Measurements from ENCODE around the gene PAK3.

Gene PAK3

DNA sequence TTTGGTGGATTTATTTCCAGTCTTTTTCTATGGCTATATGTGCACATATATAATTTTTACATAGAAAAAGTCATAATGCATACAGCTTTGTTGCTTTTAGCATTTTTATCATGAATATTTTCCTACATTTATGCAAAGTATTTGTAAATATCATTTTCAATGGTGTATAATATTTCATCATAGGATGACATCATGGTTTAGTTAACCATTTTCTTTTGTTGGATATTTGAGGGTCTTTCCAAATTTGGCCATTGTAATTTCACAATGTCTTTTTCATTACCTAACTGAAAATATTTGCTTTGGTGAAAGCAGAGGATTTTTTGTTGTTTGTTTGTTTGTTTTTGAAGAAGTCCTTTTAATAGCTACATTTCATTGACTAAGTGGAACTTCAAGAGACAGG is 31.0 kb downstream of the PAK3 start:
- no peak overlapping the region for H3K27ac ChIP-seq (ENCODE audit: low read depth in 2 of 2, low read length in 2 of 2)
- no peaks in the 10 kb centered on the region for H3K36me3 ChIP-seq (ENCODE audit: control insufficient read depth in 2 of 2, insufficient read depth in 2 of 2, low read length in 2 of 2)
- no peaks in the 10 kb centered on the region for H3K9me3 ChIP-seq (ENCODE audit: control insufficient read depth in 2 of 2, low read length in 2 of 2)
- no peak overlapping the region for H3K4me3 ChIP-seq (ENCODE audit: low read length in 2 of 2)
- no peak overlapping the region for H3K9ac ChIP-seq (ENCODE audit: low read depth in 1 of 2, low read length in 2 of 2)
- no peaks in the 10 kb centered on the region for H3K4me1 ChIP-seq (ENCODE audit: control insufficient read depth in 2 of 2, insufficient read depth in 2 of 2, low read length in 2 of 2)
- peaks cover 3 to 7% of the 10 kb centered on the region in 2 donors for H3K27me3 ChIP-seq (ENCODE audit: control insufficient read depth in 2 of 2, insufficient read depth in 2 of 2, low read length in 2 of 2)

DNA sequence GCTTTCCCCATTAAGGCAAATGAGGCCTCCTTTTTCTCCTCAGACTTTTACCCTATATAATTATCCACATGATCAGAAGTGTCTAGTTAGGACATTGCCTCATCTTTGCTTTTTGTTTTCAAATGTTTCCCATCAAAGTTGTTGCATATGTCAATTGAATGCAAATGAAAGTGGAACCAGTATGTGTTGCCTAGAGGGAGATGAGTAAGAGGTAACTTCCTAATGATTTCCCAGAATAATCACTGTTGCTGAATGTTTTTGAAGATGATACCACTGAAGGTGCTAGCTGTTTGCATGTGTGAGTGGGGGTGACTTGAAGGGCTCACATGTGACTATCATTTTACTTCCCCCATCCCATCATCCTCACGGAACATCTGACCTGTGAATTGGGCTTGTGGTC is 33.9 kb downstream of the PAK3 start:
- H3K27ac ChIP-seq (ENCODE audit: low read depth in 2 of 2, low read length in 2 of 2): no peak overlapping the region
- peaks cover 3 to 10% of the 10 kb centered on the region in 2 donors for H3K27me3 ChIP-seq (ENCODE audit: control insufficient read depth in 2 of 2, insufficient read depth in 2 of 2, low read length in 2 of 2)
- no peaks in the 10 kb centered on the region for H3K4me1 ChIP-seq (ENCODE audit: control insufficient read depth in 2 of 2, insufficient read depth in 2 of 2, low read length in 2 of 2)
- no peak overlapping the region for H3K4me3 ChIP-seq (ENCODE audit: low read length in 2 of 2)
- H3K9me3 ChIP-seq (ENCODE audit: control insufficient read depth in 2 of 2, low read length in 2 of 2): no peaks in the 10 kb centered on the region
- no peaks in the 10 kb centered on the region for H3K36me3 ChIP-seq (ENCODE audit: control insufficient read depth in 2 of 2, insufficient read depth in 2 of 2, low read length in 2 of 2)
- no peak overlapping the region for H3K9ac ChIP-seq (ENCODE audit: low read depth in 1 of 2, low read length in 2 of 2)

- Histone ChIP-seq H3K4me1 (ENCODE audit: control insufficient read depth in 2 of 2, insufficient read depth in 2 of 2, low read length in 2 of 2) (no peaks in the 10 kb centered on the region), H3K9me3 (ENCODE audit: control insufficient read depth in 2 of 2, low read length in 2 of 2) (no peaks in the 10 kb centered on the region), H3K4me3 (ENCODE audit: low read length in 2 of 2) (no peak overlapping the region), H3K9ac (ENCODE audit: low read depth in 1 of 2, low read length in 2 of 2) (no peak overlapping the region), H3K27me3 (ENCODE audit: control insufficient read depth in 2 of 2, insufficient read depth in 2 of 2, low read length in 2 of 2) (peaks cover 3 to 10% of the 10 kb centered on the region in 2 donors), H3K27ac (ENCODE audit: low read depth in 2 of 2, low read length in 2 of 2) (no peak overlapping the region), H3K36me3 (ENCODE audit: control insufficient read depth in 2 of 2, insufficient read depth in 2 of 2, low read length in 2 of 2) (no peaks in the 10 kb centered on the region)
These were observed 35.6 kb downstream of the PAK3 start for GRCh38 chrX:111131572-111131971.

GRCh38 chrX:111133389-111133788 is 37.4 kb downstream of the PAK3 start:
- Histone ChIP-seq H3K4me1 (ENCODE audit: control insufficient read depth in 2 of 2, insufficient read depth in 2 of 2, low read length in 2 of 2) (no peaks in the 10 kb centered on the region), H3K27me3 (ENCODE audit: control insufficient read depth in 2 of 2, insufficient read depth in 2 of 2, low read length in 2 of 2) (peaks cover 3 to 10% of the 10 kb centered on the region in 2 donors)

GRCh38 chrX:111145878-111146277 is 49.9 kb downstream of the PAK3 start:
- no peaks in the 10 kb centered on the region for H3K9me3 ChIP-seq (ENCODE audit: control insufficient read depth in 2 of 2, low read length in 2 of 2)
- peaks cover 2 to 8% of the 10 kb centered on the region in 2 donors for H3K27me3 ChIP-seq (ENCODE audit: control insufficient read depth in 2 of 2, insufficient read depth in 2 of 2, low read length in 2 of 2)
- no peaks in the 10 kb centered on the region for H3K36me3 ChIP-seq (ENCODE audit: control insufficient read depth in 2 of 2, insufficient read depth in 2 of 2, low read length in 2 of 2)
- H3K4me1 ChIP-seq (ENCODE audit: control insufficient read depth in 2 of 2, insufficient read depth in 2 of 2, low read length in 2 of 2): no peaks in the 10 kb centered on the region
- no peak overlapping the region for H3K27ac ChIP-seq (ENCODE audit: low read depth in 2 of 2, low read length in 2 of 2)
- H3K9ac ChIP-seq (ENCODE audit: low read depth in 1 of 2, low read length in 2 of 2): no peak overlapping the region
- H3K4me3 ChIP-seq (ENCODE audit: low read length in 2 of 2): no peak overlapping the region

More at GRCh38 chrX:111133389-111133788, 37.4 kb downstream of the PAK3 start:
- Histone ChIP-seq H3K9me3 (ENCODE audit: control insufficient read depth in 2 of 2, low read length in 2 of 2) (no peaks in the 10 kb centered on the region), H3K9ac (ENCODE audit: low read depth in 1 of 2, low read length in 2 of 2) (no peak overlapping the region), H3K36me3 (ENCODE audit: control insufficient read depth in 2 of 2, insufficient read depth in 2 of 2, low read length in 2 of 2) (no peaks in the 10 kb centered on the region), H3K4me3 (ENCODE audit: low read length in 2 of 2) (no peak overlapping the region), H3K27ac (ENCODE audit: low read depth in 2 of 2, low read length in 2 of 2) (no peak overlapping the region)

- no peaks in the 10 kb centered on the region for H3K36me3 ChIP-seq (ENCODE audit: control insufficient read depth in 2 of 2, insufficient read depth in 2 of 2, low read length in 2 of 2)
- H3K27me3 ChIP-seq (ENCODE audit: control insufficient read depth in 2 of 2, insufficient read depth in 2 of 2, low read length in 2 of 2): peaks cover 2 to 3% of the 10 kb centered on the region in 2 donors
- no peak overlapping the region for H3K9ac ChIP-seq (ENCODE audit: low read depth in 1 of 2, low read length in 2 of 2)
These were observed 55.8 kb downstream of the PAK3 start for GRCh38 chrX:111151764-111152163.

DNA sequence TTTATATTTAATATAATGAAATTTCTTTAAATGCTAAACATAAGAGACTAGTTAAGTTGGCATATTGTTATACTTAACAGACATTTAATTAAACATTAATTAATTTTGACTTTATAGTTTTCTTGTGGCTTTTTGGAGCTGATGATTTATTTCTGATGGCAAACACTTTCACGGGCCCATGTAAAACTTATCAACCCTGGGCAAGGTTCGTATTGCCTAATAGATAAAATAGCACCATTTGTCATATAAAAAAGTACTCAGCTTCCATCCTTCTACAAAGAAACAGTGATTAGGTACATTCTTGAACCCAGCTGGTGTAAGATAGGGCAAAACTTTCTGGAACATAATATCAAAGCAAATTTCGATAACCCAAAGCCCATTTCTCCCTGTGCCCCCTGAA is 63.2 kb downstream of the PAK3 start:
- Histone ChIP-seq H3K9me3 (ENCODE audit: control insufficient read depth in 2 of 2, low read length in 2 of 2) (no peaks in the 10 kb centered on the region), H3K9ac (ENCODE audit: low read depth in 1 of 2, low read length in 2 of 2) (no peak overlapping the region), H3K4me3 (ENCODE audit: low read length in 2 of 2) (no peak overlapping the region), H3K36me3 (ENCODE audit: control insufficient read depth in 2 of 2, insufficient read depth in 2 of 2, low read length in 2 of 2) (no peaks in the 10 kb centered on the region), H3K4me1 (ENCODE audit: control insufficient read depth in 2 of 2, insufficient read depth in 2 of 2, low read length in 2 of 2) (no peaks in the 10 kb centered on the region), H3K27me3 (ENCODE audit: control insufficient read depth in 2 of 2, insufficient read depth in 2 of 2, low read length in 2 of 2) (peaks cover 0 to 2% of the 10 kb centered on the region in 2 donors), H3K27ac (ENCODE audit: low read depth in 2 of 2, low read length in 2 of 2) (no peak overlapping the region)

More at GRCh38 chrX:111151764-111152163, 55.8 kb downstream of the PAK3 start:
- H3K27ac ChIP-seq (ENCODE audit: low read depth in 2 of 2, low read length in 2 of 2): no peak overlapping the region
- H3K9me3 ChIP-seq (ENCODE audit: control insufficient read depth in 2 of 2, low read length in 2 of 2): no peaks in the 10 kb centered on the region
- no peak overlapping the region for H3K4me3 ChIP-seq (ENCODE audit: low read length in 2 of 2)
- H3K4me1 ChIP-seq (ENCODE audit: control insufficient read depth in 2 of 2, insufficient read depth in 2 of 2, low read length in 2 of 2): no peaks in the 10 kb centered on the region

DNA sequence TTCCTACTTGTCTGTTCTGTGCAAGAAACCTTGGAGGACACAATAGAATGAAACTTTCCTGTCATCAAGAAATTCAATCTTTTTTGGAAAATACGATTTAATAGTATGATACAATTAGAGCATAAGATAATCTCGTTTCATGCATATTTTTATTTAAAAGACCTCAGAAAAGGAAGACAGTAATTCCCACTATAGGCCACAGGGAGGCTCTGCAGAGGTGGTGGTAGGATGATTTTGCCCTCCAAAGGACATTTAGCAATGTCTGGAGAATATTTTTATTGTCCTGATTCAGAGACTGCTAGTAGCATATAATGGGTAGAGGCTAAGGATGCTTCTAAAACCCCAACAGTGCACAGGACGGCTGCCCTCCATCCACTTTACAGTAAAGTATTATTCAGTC is 68.7 kb downstream of the PAK3 start:
- no peaks in the 10 kb centered on the region for H3K36me3 ChIP-seq (ENCODE audit: control insufficient read depth in 2 of 2, insufficient read depth in 2 of 2, low read length in 2 of 2)
- H3K9ac ChIP-seq (ENCODE audit: low read depth in 1 of 2, low read length in 2 of 2): no peak overlapping the region
- H3K9me3 ChIP-seq (ENCODE audit: control insufficient read depth in 2 of 2, low read length in 2 of 2): no peaks in the 10 kb centered on the region
- H3K4me1 ChIP-seq (ENCODE audit: control insufficient read depth in 2 of 2, insufficient read depth in 2 of 2, low read length in 2 of 2): no peaks in the 10 kb centered on the region
- H3K27ac ChIP-seq (ENCODE audit: low read depth in 2 of 2, low read length in 2 of 2): no peak overlapping the region
- no peak overlapping the region for H3K4me3 ChIP-seq (ENCODE audit: low read length in 2 of 2)
- peaks cover 0 to 7% of the 10 kb centered on the region in 2 donors for H3K27me3 ChIP-seq (ENCODE audit: control insufficient read depth in 2 of 2, insufficient read depth in 2 of 2, low read length in 2 of 2)

GRCh38 chrX:111165902-111166301 is 69.9 kb downstream of the PAK3 start:
- H3K27ac ChIP-seq (ENCODE audit: low read depth in 2 of 2, low read length in 2 of 2): no peak overlapping the region

GRCh38 chrX:111167334-111167733 is 71.3 kb downstream of the PAK3 start:
- Histone ChIP-seq H3K9me3 (ENCODE audit: control insufficient read depth in 2 of 2, low read length in 2 of 2) (no peaks in the 10 kb centered on the region), H3K4me3 (ENCODE audit: low read length in 2 of 2) (no peak overlapping the region), H3K36me3 (ENCODE audit: control insufficient read depth in 2 of 2, insufficient read depth in 2 of 2, low read length in 2 of 2) (no peaks in the 10 kb centered on the region), H3K4me1 (ENCODE audit: control insufficient read depth in 2 of 2, insufficient read depth in 2 of 2, low read length in 2 of 2) (no peaks in the 10 kb centered on the region), H3K27me3 (ENCODE audit: control insufficient read depth in 2 of 2, insufficient read depth in 2 of 2, low read length in 2 of 2) (peaks cover 0 to 7% of the 10 kb centered on the region in 2 donors), H3K9ac (ENCODE audit: low read depth in 1 of 2, low read length in 2 of 2) (no peak overlapping the region), H3K27ac (ENCODE audit: low read depth in 2 of 2, low read length in 2 of 2) (no peak overlapping the region)

More at GRCh38 chrX:111165902-111166301, 69.9 kb downstream of the PAK3 start:
- no peaks in the 10 kb centered on the region for H3K4me1 ChIP-seq (ENCODE audit: control insufficient read depth in 2 of 2, insufficient read depth in 2 of 2, low read length in 2 of 2)
- H3K4me3 ChIP-seq (ENCODE audit: low read length in 2 of 2): no peak overlapping the region
- peaks cover 0 to 7% of the 10 kb centered on the region in 2 donors for H3K27me3 ChIP-seq (ENCODE audit: control insufficient read depth in 2 of 2, insufficient read depth in 2 of 2, low read length in 2 of 2)
- H3K9ac ChIP-seq (ENCODE audit: low read depth in 1 of 2, low read length in 2 of 2): no peak overlapping the region
- no peaks in the 10 kb centered on the region for H3K9me3 ChIP-seq (ENCODE audit: control insufficient read depth in 2 of 2, low read length in 2 of 2)
- no peaks in the 10 kb centered on the region for H3K36me3 ChIP-seq (ENCODE audit: control insufficient read depth in 2 of 2, insufficient read depth in 2 of 2, low read length in 2 of 2)

GRCh38 chrX:111168314-111168713 is 72.3 kb downstream of the PAK3 start:
- Histone ChIP-seq H3K4me1 (ENCODE audit: control insufficient read depth in 2 of 2, insufficient read depth in 2 of 2, low read length in 2 of 2) (no peaks in the 10 kb centered on the region), H3K27me3 (ENCODE audit: control insufficient read depth in 2 of 2, insufficient read depth in 2 of 2, low read length in 2 of 2) (peaks cover 0 to 7% of the 10 kb centered on the region in 2 donors)

More at GRCh38 chrX:111168314-111168713, 72.3 kb downstream of the PAK3 start:
- Histone ChIP-seq H3K9ac (ENCODE audit: low read depth in 1 of 2, low read length in 2 of 2) (no peak overlapping the region), H3K36me3 (ENCODE audit: control insufficient read depth in 2 of 2, insufficient read depth in 2 of 2, low read length in 2 of 2) (no peaks in the 10 kb centered on the region), H3K27ac (ENCODE audit: low read depth in 2 of 2, low read length in 2 of 2) (no peak overlapping the region), H3K4me3 (ENCODE audit: low read length in 2 of 2) (no peak overlapping the region), H3K9me3 (ENCODE audit: control insufficient read depth in 2 of 2, low read length in 2 of 2) (no peaks in the 10 kb centered on the region)
